ENCODE data around the gene SEPTIN5. TPM values are rescaled to one million over a fixed set of nuclear protein-coding genes. Genes with fewer than 3 reads are reported as not detected.

SEPTIN5 gene
- total RNA-seq, 2 donors from 2014 or later = 22.9 to 29.8 TPM

DNA sequence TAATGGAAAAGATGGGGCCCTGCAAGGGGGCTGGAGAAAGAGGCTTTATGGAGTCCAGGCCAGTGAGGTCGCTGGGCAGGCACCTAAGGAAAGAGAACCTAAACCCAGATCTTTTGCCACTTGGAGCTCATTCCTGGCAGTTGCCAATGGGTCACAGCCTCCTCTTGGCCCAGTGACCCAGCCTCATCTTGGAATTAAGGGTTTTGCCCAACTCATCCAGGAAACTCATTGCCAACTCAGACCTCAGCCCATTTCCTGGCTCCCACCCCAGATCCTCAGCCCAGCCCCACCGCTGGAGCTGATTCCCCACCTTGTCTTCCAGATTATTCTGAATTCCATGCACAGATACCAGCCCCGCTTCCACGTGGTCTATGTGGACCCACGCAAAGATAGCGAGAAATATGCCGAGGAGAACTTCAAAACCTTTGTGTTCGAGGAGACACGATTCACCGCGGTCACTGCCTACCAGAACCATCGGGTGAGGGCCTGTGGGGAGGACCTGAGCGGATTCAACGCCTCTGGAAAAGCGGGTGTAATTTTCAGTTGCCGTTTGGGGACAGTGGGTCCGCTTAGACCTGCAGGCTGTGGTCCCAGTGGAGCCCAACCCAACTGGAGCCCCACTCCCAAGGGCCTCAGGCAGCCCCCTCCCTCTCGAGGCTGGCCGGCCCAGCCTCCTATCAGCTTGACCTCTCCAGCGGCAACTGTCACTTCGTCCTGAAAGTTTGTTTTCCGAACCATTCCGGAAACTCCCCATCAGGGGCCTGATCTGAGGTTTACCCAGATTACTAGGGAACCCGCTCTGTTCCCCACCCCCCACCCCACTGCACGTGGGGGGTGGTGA lies 50.6 kb downstream of the SEPTIN5 start:
- intact Hi-C loops (cut with DNase I) = loop anchor here in 1 of 2 donors (1.0 kb wide), 1 partner anchor 24 kb away; no protein-coding TSS in a partner anchor
- DNase-seq (ENCODE audit: low spot score) = no peak

DNA sequence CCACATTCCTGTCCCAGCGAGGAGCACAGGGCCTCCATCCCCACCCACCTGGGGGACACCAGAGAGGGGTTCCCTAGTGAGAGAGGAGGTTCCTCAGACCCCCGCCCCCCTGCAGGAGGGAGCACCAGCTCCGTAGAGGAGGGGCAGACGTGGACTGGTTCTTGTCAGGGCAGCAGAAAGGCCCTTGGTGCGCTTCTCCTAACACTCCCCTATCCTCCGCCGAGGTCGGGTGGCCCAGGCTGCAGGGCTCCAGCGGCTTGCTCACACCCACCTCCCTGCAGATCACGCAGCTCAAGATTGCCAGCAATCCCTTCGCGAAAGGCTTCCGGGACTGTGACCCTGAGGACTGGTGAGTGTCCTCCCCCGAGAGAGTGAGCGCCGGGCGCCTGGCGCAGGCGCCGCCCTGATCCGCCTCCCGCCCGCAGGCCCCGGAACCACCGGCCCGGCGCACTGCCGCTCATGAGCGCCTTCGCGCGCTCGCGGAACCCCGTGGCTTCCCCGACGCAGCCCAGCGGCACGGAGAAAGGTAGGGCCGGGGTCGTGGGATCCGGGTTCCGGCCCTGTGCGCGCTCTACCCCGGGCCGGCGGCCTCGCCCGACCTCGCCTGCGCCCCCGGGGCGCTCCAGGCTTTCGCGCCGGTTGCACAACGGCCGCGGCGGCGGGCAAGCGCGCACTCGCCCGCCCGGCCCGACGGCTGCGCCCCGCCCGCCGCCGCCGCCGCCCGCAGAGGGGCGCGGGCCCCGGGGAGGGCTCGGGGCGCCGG lies 51.4 kb downstream of the SEPTIN5 start:
- DNase-seq (ENCODE audit: low spot score) = no peak
- intact Hi-C loops (cut with DNase I) = loop anchor here in 1 of 2 donors (1.0 kb wide), 1 partner anchor 24 kb away; no protein-coding TSS in a partner anchor

DNA sequence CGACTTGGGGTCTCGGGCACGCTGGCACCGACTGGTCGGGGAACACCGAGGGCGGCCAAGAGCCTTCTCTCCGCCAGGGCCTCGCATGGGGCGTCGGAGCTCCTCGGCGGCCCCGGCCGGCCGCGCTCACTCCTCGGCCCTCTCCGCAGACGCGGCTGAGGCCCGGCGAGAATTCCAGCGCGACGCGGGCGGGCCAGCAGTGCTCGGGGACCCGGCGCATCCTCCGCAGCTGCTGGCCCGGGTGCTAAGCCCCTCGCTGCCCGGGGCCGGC lies 51.9 kb downstream of the SEPTIN5 start:
- no peak for DNase-seq (ENCODE audit: low spot score)
- intact Hi-C loops (cut with DNase I) = no loop called here

DNA sequence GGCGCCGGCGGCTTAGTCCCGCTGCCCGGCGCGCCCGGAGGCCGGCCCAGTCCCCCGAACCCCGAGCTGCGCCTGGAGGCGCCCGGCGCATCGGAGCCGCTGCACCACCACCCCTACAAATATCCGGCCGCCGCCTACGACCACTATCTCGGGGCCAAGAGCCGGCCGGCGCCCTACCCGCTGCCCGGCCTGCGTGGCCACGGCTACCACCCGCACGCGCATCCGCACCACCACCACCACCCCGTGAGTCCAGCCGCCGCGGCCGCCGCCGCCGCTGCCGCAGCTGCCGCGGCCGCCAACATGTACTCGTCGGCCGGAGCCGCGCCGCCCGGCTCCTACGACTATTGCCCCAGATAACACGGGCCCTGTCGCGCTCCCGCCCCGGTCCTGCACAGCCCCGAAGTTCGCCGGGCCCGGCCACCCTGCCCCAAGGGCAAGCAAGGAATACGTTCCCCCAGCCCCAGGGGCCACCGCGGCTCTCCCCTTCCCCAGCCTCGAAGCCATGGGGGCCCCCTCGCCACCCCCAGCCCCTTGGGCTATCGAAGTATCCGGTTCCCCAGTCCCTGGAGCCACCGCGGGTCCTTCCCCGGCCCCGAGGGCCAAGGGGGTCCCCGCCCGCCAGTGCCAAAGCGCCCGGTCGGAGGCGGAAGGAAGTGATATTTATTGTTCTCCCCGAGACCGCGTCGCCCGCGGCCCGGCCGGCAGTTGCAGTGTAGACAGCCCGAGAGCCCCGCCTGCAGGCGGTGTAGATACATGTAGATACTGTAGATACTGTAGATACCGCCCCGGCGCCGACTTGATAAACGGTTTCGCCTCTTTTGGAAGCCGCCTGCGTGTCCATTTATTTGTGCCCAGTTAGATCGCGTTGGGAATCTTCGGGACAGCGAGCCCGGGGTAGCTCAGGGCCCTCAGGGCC lies 52.5 kb downstream of the SEPTIN5 start:
- DNase-seq (ENCODE audit: low spot score) = peak; percentile 92
- intact Hi-C loops (cut with DNase I) = no loop called here

DNA sequence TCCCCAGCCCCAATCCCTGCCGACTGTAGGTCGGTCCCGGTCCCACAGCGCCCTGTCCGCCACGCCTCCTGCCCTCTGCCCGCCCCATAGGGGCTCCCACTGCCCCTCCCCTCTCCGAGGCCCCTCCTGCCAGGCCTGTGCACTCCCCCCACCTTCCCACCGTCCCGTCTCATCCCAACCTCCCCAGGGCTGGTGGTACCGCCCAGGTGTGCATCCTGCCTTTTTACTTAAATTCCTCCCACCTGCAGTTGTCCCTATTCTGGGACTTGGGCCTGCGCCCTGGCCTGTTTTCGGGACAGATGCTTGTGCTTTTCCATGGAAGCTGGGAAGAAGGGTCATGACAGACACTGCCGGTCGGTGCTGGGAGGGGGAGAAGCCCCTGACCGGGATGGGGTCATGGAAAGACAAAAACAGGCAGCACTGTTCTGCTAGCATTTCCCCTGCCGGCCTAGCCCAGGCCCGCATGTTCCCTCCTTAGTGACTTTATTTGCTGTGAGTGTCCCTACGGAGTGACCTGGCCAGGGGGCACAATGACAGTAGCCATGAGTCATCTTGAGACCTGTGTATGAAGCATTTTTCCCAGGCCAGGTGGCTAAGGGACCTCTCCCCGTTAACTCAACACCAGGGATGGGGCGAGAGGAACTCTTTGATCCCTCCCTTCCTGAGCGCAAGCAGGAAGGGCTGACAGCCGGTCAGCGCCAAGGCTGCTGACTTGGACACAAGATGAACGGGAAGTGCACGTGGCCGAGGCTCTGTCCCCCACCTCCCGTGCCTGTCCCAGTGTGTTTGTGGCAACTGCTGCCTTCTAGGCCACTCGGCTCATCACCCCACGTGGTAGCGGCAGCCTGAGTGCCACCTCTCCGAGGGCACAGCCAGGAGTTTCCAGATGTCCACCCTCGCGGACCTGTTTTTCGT lies 53.4 kb downstream of the SEPTIN5 start:
- intact Hi-C loops (cut with DNase I) = no loop called here
- DNase-seq (ENCODE audit: low spot score) = peak; percentile 91

DNA sequence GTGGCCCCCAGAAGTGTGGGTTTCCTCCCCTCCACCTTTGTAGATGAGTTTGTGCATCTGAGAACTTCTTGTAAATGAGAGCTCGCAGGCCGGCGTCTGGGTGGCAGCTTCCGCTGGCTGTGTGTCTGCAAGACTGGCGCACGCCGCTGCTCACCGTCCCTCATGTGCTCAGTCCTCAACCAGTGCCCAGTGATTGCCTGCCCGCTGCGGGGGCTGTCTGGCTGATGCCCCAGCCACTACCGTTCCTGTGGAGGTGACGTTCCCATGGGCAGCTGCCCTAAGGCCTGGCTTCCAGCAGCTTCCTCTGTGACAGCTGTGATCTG lies 55.1 kb downstream of the SEPTIN5 start:
- intact Hi-C loops (cut with DNase I) = no loop called here
- no peak for DNase-seq (ENCODE audit: low spot score)

DNA sequence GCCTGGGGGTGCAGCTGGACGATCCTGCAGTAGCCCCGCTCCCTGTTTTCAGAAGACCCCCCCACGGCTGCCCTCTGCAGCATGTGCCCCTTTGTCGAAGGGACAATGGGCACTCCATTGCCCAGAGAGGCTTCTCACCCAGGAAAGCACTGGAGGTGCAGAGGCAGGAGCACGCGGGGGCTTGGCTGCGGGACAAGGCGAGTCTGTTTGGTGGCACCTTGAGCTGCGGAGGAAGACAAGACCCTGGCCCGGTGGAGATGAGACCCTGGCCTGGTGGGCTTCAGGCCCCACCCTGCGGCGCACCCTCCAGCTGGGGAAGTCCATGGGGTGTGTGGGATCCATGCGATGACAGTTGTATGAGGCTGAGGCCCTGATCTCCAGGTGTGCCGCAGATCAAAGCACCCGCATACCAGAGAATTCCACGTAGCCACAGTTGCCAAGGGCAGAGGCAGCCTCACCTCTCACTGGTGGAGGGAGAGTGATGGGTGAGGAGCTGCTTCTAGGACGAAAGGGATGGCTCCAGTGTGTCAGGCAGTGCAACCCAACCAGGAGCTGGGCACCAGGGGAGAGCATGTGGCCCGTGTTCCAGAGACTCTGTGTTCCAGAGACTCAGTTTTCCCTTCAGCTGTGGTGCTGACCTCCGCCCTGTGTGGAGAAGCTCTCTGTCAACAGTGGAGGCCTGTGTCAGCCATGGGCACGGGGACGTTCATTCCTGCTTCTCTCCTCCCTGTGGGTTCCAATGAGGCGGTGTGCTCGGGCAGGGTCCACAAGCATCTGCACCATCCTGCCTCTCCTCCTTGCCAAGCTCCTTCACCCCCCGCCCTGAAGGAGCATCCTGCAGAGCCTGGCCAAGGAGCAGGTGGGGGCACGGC lies 56.3 kb downstream of the SEPTIN5 start:
- intact Hi-C loops (cut with DNase I) = no loop called here
- peak; percentile 60 for DNase-seq (ENCODE audit: low spot score)

DNA sequence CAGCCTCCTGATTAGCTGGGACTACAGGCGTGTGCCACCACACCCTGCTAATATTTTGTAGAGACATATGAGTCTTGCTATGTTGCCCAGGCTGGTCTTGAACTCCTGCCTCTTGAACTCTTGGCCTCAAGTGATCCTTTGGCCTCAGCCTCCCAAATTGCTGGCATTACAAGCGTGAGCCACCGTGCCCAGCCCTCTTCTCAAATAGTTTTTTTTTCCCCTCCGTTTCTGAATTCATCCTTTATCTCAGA lies 58.0 kb downstream of the SEPTIN5 start:
- intact Hi-C loops (cut with DNase I) = no loop called here
- DNase-seq (ENCODE audit: low spot score) = peak; percentile 26

Other genes with a start within 250 kb of the SEPTIN5 start
- gene UFD1, start 235.3 kb upstream of the SEPTIN5 start, total RNA-seq = 10 to 100 TPM; 43.5 to 51.1 TPM
- gene CDC45, start 234.6 kb upstream of the SEPTIN5 start, total RNA-seq = 1 to 10 TPM in 1 of 2 donors, under 1 TPM in 1; 0.71 to 1.7 TPM
- gene CLDN5, start 190.1 kb upstream of the SEPTIN5 start, total RNA-seq = 10 to 100 TPM; 36.4 to 70.1 TPM
- gene GP1BB, start 9.0 kb downstream of the SEPTIN5 start, total RNA-seq = under 1 TPM in 1 of 2 donors, not detected in 1; 0.83 TPM
- gene TBX1, start 46.3 kb downstream of the SEPTIN5 start, total RNA-seq = 1 to 10 TPM; 7.5 to 8.1 TPM
- 1 to 10 TPM; 3.6 to 3.9 TPM for gene GNB1L, start 140.4 kb downstream of the SEPTIN5 start, total RNA-seq
- 1 to 10 TPM; 7.6 to 8.6 TPM for gene RTL10, start 140.4 kb downstream of the SEPTIN5 start, total RNA-seq
- gene COMT, start 227.3 kb downstream of the SEPTIN5 start, total RNA-seq = 10 to 100 TPM; 81.7 to 95.4 TPM
- 10 to 100 TPM; 13.9 to 19.2 TPM for gene TXNRD2, start 227.3 kb downstream of the SEPTIN5 start, total RNA-seq

Data from posterior vena cava (tissue), 2 donors.